A673 (cell line): ENCODE data around the gene MELTF.

ENCODE experiments used
- CTCF ChIP-seq: fragments of 300-800, 200-600 bp; sonication (generic); conservative IDR thresholded peaks from 2 replicates; pipeline ENCODE4 v1.5.1; 2017; ENCODE audit warnings: low read depth, mild to moderate bottlenecking, antibody characterized with exemption, low read length, moderate library complexity, mixed read lengths
- EZH2 ChIP-seq: fragments of 200-600 bp; sonication (generic); IDR thresholded peaks from 2 replicates; pipeline ENCODE4 v1.6.1; 2017; ENCODE audit warnings: borderline replicate concordance, low read depth, mild to moderate bottlenecking, mixed read lengths, antibody characterized with exemption, low read length; ENCODE audit not compliant: poor library complexity, severe bottlenecking

GRCh38 chr3:197006446-197006845 lies 23.2 kb downstream of the MELTF start:
- TF ChIP-seq EZH2 (no peak), CTCF (no peak)
